ENCODE measurements around the gene LRRC8E. TPM values are rescaled to one million over a fixed set of nuclear protein-coding genes. Genes with fewer than 3 reads are reported as not detected.
A peak's percentile ranks its signal among the peaks of the same experiment; 100 is the strongest.

LRRC8E gene
- polyA plus RNA-seq, 1 donor (not counting 4 experiments of a cell fraction or from before 2014, with no cell fraction given), result 13.5 TPM

- DNase-seq (ENCODE audit: low read depth, low spot score), result no peak
- H3K36me3 ChIP-seq (ENCODE audit: control insufficient read depth in 2 of 2, extremely low read depth in 1 of 2, insufficient read depth in 2 of 2, low read length in 2 of 2), result peaks cover 12 to 15% of the 10 kb centered on the region in 2 experiments
These were observed 9.0 kb downstream of the LRRC8E start for GRCh38 chr19:7897292-7897691.

GRCh38 chr19:7898967-7899366 is 10.7 kb downstream of the LRRC8E start:
- Histone ChIP-seq H2AFZ (ENCODE audit: control insufficient read depth, low read length) (no peak overlapping the region), H3K4me1 (ENCODE audit: control insufficient read depth, extremely low read depth, insufficient read depth, low read length) (peaks cover 59% of the 10 kb centered on the region)

More at GRCh38 chr19:7897292-7897691, 9.0 kb downstream of the LRRC8E start:
- Histone ChIP-seq H3K9me3 (ENCODE audit: control insufficient read depth, low read depth, low read length) (no peaks in the 10 kb centered on the region), H3K4me2 (ENCODE audit: control insufficient read depth, extremely low read depth, insufficient read depth, low read depth, low read length) (no peak overlapping the region), H3K9me1 (ENCODE audit: control insufficient read depth, extremely low read depth, insufficient read depth, low read length) (no peaks in the 10 kb centered on the region), H3K4me1 (ENCODE audit: control insufficient read depth, extremely low read depth, insufficient read depth, low read length) (peaks cover 54% of the 10 kb centered on the region), H4K20me1 (ENCODE audit: control insufficient read depth, extremely low read depth, insufficient read depth, low read length) (no peaks in the 10 kb centered on the region), H3K79me2 (ENCODE audit: control insufficient read depth, insufficient read depth, low read length) (peaks cover 2% of the 10 kb centered on the region), H3K4me3 (ENCODE audit: control insufficient read depth in 2 of 3, extremely low read depth in 1 of 3, insufficient read depth in 2 of 3, low read depth in 1 of 3, low read length in 3 of 3) (no peak overlapping the region), H3K27me3 (ENCODE audit: control insufficient read depth, extremely low read depth, insufficient read depth, low read length) (no peaks in the 10 kb centered on the region), H3K27ac (ENCODE audit: control insufficient read depth, insufficient read depth, low read length) (peak overlapping the region; percentile 78), H2AFZ (ENCODE audit: control insufficient read depth, low read length) (no peak overlapping the region), H3K9ac (ENCODE audit: control insufficient read depth, extremely low read depth, insufficient read depth, low read length) (no peak overlapping the region)
- TF ChIP-seq CTCF (optimal IDR thresholded peaks at IDR 0.05 in 1 of 3, IDR thresholded peaks at IDR 0.05 in 1 of 3, conservative IDR thresholded peaks at IDR 0.05 in 1 of 3; ENCODE audit: extremely low read depth in 1 of 3, insufficient read depth in 2 of 3, low read length in 3 of 3), result no peak
- TF ChIP-seq EZH2 (IDR thresholded peaks at IDR 0.05; ENCODE audit: low read length), result no peak
- FAIRE-seq, result no peak
- dilution Hi-C loops (cut with MboI; ENCODE audit: extremely low pct_ligation_motif_present, low sequenced_read_pairs), result no loop called here

More at GRCh38 chr19:7898967-7899366, 10.7 kb downstream of the LRRC8E start:
- peaks cover 9 to 14% of the 10 kb centered on the region in 2 experiments for H3K36me3 ChIP-seq (ENCODE audit: control insufficient read depth in 2 of 2, extremely low read depth in 1 of 2, insufficient read depth in 2 of 2, low read length in 2 of 2)
- H3K9me3 ChIP-seq (ENCODE audit: control insufficient read depth, low read depth, low read length), result no peaks in the 10 kb centered on the region
- H3K27me3 ChIP-seq (ENCODE audit: control insufficient read depth, extremely low read depth, insufficient read depth, low read length), result no peaks in the 10 kb centered on the region
- H3K9me1 ChIP-seq (ENCODE audit: control insufficient read depth, extremely low read depth, insufficient read depth, low read length), result no peaks in the 10 kb centered on the region
- no peak overlapping the region for H3K4me3 ChIP-seq (ENCODE audit: control insufficient read depth in 2 of 3, extremely low read depth in 1 of 3, insufficient read depth in 2 of 3, low read depth in 1 of 3, low read length in 3 of 3)
- no peak for FAIRE-seq
- H4K20me1 ChIP-seq (ENCODE audit: control insufficient read depth, extremely low read depth, insufficient read depth, low read length), result no peaks in the 10 kb centered on the region
- TF ChIP-seq EZH2 (IDR thresholded peaks at IDR 0.05; ENCODE audit: low read length) (no peak), CTCF (optimal IDR thresholded peaks at IDR 0.05 in 1 of 3, IDR thresholded peaks at IDR 0.05 in 1 of 3, conservative IDR thresholded peaks at IDR 0.05 in 1 of 3; ENCODE audit: extremely low read depth in 1 of 3, insufficient read depth in 2 of 3, low read length in 3 of 3) (no peak)
- peaks cover 7% of the 10 kb centered on the region for H3K79me2 ChIP-seq (ENCODE audit: control insufficient read depth, insufficient read depth, low read length)
- H3K27ac ChIP-seq (ENCODE audit: control insufficient read depth, insufficient read depth, low read length), result no peak overlapping the region
- dilution Hi-C loops (cut with MboI; ENCODE audit: extremely low pct_ligation_motif_present, low sequenced_read_pairs), result no loop called here
- no peak overlapping the region for H3K9ac ChIP-seq (ENCODE audit: control insufficient read depth, extremely low read depth, insufficient read depth, low read length)
- H3K4me2 ChIP-seq (ENCODE audit: control insufficient read depth, extremely low read depth, insufficient read depth, low read depth, low read length), result no peak overlapping the region
- no peak for DNase-seq (ENCODE audit: low read depth, low spot score)

All from keratinocyte (primary cell).